SK-N-SH treated with all-trans-retinoic acid at 6 μM for 48 hours (cell line): ENCODE results near the gene FRAS1.
"Not testable (repeated sequence)": the region's sequence is repeated elsewhere in the genome, so short reads cannot be mapped to it uniquely, and the experiment has no call there.

Experiments used
- CREB5 ChIP-seq: fragments of 250-450 bp; sonication (Bioruptor Pico); IDR thresholded peaks from 2 replicates; pipeline ENCODE4 v1.5.1; 2020; ENCODE audit warnings: low read depth, mild to moderate bottlenecking, moderate library complexity
- CSRNP3 ChIP-seq: fragments of 250-450 bp; sonication (Bioruptor Pico); IDR thresholded peaks from 2 replicates; pipeline ENCODE4 v1.5.1; 2021; ENCODE audit warnings: mild to moderate bottlenecking, moderate library complexity
- OSR1 ChIP-seq: fragments of 250-450 bp; sonication (Bioruptor Pico); IDR thresholded peaks from 2 replicates; pipeline ENCODE4 v1.8.0; 2022; ENCODE audit warnings: moderate library complexity, mild to moderate bottlenecking, inconsistent platforms
- PATZ1 ChIP-seq: fragments of 250-450 bp; sonication (Bioruptor Pico); IDR thresholded peaks from 2 replicates; pipeline ENCODE4 v1.8.0; 2020; ENCODE audit warnings: mild to moderate bottlenecking, moderate library complexity, borderline replicate concordance
- RARB ChIP-seq: fragments of 250-450 bp; sonication (Bioruptor Pico); IDR thresholded peaks from 2 replicates; pipeline ENCODE4 v1.8.0; 2021; ENCODE audit warnings: mild to moderate bottlenecking, moderate library complexity
- ZFP3 ChIP-seq: fragments of 250-450 bp; sonication (Bioruptor Pico); IDR thresholded peaks from 2 replicates; pipeline ENCODE4 v1.5.0; 2020; ENCODE audit warnings: mild to moderate bottlenecking, moderate library complexity
- ZFP30 ChIP-seq: fragments of 450-650 bp; formaldehyde crosslinking; IDR thresholded peaks from 2 replicates; pipeline ENCODE4 v1.5.0; 2022; ENCODE audit warnings: mild to moderate bottlenecking, moderate library complexity
- ZNF8 ChIP-seq: fragments of 450-650 bp; formaldehyde crosslinking; IDR thresholded peaks from 2 replicates; pipeline ENCODE4 v1.5.0; 2020; ENCODE audit warnings: mild to moderate bottlenecking, moderate library complexity

- not testable (repeated sequence) for TF ChIP-seq PATZ1 (CRISPR knock-in tag); ZFP30; CREB5 (CRISPR knock-in tag); OSR1 (CRISPR knock-in tag); CSRNP3 (CRISPR knock-in tag); ZNF8 (CRISPR knock-in tag); RARB (CRISPR knock-in tag); ZFP3 (CRISPR knock-in tag)
These were observed 491.8 kb downstream of the FRAS1 start for GRCh38 chr4:78548889-78549288.
